GM12892 (cell line): ENCODE results near the gene KRT17. TPM values are rescaled to one million over a fixed set of nuclear protein-coding genes. Genes with fewer than 3 reads are reported as not detected.

Source experiments
- DNase-seq: peaks from one replicate; pipeline ENCODE4 v3.0.0; 2011; ENCODE audit not compliant: insufficient read length
- FAIRE-seq: peaks from 2 replicates; lab custom pipeline; 2011; peaks lifted over from hg19 to GRCh38; lab: Jason Lieb, UNC
- POLR2A ChIP-seq: IDR thresholded peaks from 2 replicates; pipeline ENCODE4 v1.6.1; 2011; ENCODE audit warnings: low read depth, low read length, control low read depth
- POLR2AphosphoS5 ChIP-seq: IDR thresholded peaks from 2 replicates; pipeline ENCODE4 v1.6.1; 2011; ENCODE audit warnings: low read depth, low read length, control low read depth
- TAF1 ChIP-seq: IDR thresholded peaks from 2 replicates; pipeline ENCODE4 v1.6.1; 2011; ENCODE audit warnings: low read depth, mild to moderate bottlenecking, control low read depth, low read length, borderline replicate concordance
- polyA plus RNA-seq: library from polyadenylated mRNA; unstranded; fragments of >200 nt; gene quantifications from one replicate; pipeline ENCODE4 v1.2.1, GENCODE V29; 2012; ENCODE audit warnings: missing spikeins, inconsistent platforms; ENCODE audit not compliant: missing spikeins

KRT17 gene
- 9.7 TPM for polyA plus RNA-seq

DNA sequence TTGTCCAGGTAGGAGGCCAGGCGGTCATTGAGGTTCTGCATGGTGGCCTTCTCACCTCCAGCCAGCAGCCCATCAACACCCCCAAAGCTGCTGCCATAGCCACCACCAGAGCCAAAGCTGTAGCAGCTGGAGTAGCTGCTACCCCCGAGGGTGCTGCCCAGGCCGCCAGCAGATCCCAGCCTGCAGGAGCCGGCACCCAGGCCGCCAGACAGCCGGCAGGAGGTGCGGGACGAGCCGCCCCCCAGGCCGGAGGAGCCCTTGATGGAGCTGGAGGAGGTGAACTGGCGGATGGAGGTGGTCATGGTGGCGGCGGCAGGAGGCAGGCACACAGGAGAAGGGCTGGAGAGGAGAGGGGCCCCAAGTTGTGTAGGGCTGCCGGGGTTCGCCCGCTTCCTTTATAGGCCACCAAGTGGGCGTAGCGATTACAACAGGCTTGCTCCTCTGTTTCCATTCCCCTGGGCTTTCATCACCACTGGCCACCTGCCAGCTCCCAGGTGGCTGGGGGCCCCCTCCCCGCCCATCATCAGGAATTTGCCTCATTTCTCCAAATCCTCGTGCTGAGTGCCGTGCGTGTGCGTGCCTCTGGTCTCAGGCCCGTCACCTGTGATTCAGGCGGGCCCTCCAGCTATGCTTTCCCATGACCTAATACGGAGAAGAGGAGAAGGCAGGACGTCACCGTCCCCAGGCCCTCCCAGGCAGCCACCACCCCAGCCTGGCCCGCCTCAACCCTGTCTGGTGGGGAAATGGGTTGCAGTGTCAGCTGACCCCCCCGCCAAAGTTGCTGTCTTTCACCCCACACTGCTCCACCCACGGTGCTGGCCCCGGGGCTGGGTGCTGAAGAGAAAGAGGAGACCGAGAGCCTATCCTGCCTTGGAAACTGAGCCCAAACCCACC, at the start of gene KRT17:
Gene KRT17 (minus strand): TSS at position 368 of the 894 bp plus-strand sequence. CDS start 66 bp downstream, at position 302.
- FAIRE-seq (no peak), DNase-seq (no peak)
- TF ChIP-seq TAF1 (no peak), POLR2A (no peak), POLR2AphosphoS5 (no peak)

DNA sequence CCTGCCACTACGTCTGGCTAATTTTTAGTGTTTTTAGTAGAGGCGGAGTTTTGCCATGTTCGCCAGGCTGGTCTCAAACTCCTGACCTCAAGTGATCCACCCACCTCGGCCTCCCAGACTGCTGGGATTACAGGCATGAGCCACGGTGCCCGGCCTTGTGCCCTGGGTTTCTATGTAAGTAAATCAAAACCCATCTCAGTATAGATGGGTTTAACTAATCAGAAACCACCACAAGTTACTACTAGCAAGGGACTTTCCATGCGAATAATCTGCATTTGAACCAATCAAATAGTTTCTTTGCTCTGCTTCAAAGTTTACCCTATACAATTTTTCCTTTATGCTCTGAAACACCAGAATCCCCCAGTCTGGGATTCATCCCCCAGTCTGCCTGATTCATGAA, 47.8 kb upstream of the KRT17 start:
- FAIRE-seq (no peak), DNase-seq (no peak)
- no peak for TF ChIP-seq TAF1
- TF ChIP-seq POLR2AphosphoS5: no peak
- no peak for TF ChIP-seq POLR2A

DNA sequence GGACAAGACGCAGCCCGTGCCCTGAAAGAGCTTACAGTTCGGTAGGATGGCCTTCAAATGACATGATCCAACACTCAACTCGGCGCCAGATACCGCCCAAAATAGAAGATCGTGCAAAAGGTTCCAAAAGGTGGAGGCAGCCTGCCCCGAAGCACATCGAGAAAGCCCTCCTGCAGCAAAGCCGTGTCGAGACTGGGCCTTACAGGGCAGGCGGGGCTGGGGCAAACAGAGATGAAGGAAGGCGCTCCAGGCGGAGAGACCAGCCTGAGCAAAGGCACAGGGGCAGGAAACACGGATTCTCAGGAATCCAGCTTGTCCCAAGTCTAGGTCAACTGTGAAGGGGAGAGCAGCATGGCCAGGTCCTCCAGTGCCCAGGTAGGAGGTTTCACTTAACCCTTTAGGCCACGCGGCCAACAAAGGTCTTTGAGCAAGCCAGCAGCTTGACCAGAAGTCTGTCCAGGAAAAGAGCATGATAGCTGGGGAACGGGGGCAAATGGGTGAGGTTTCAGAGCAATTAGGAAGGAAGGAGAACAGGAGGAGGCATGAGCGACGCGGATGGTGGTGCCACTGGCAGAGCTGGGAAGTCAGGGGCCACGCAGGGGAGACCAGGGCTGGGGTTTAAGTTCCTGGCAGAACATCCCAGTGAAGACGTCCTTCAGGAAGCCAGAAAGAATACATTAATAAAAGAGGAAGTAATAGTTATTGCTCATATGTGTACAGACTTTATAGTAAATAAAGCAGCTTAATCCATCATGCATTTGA, 43.1 kb upstream of the KRT17 start:
- FAIRE-seq (no peak), DNase-seq (no peak)
- TF ChIP-seq TAF1 (no peak), POLR2AphosphoS5 (no peak), POLR2A (no peak)

DNA sequence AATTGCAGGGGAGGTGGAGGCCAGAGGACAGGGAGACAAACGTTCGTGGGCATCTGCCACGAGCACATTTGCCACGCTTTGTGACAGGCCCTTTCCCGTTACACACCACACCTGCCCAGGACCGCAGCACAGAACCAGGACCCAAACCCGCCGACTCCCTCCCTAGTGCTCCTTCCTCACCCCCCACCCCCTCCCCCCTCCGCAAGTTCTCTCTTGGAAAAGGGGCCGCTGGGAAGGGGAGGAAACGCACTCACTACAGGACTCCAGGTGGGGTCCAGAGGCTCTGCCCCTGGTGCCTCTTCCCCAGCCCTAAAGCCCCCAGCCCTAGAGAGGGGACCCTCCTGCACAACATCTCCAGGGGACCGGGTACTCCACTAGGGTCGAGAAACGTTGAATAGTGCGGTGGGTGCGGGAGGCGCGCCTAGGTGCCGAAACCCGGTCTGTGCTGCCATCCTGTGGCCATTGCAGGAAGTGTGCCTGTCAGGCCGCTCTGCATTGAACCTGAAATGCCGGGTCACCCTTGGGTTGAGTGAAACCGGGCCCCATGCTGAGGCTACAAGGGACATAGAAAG, 42.4 kb upstream of the KRT17 start:
- FAIRE-seq (peak; percentile 92), DNase-seq (peak; percentile 80)
- TF ChIP-seq POLR2A (no peak), POLR2AphosphoS5 (no peak), TAF1 (no peak)

DNA sequence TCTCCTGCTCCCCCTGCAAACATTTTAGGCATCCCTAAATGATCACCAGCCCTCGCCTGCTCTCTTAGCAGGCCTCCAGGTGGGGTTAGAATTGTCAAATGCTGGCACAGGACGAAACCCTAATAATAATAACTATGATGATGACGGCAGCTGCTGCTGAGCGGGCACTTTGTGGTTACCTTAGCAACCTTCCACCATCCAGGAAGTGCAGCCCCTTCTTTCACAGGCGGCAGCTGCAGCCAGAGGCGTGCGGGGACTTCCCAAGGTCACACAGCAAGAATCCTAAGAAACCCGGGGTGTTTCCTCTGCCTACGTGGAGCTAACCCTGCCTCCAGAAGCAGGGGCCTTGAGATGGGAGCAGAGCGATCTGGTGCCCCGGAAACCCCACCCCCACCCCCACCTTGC, 41.9 kb upstream of the KRT17 start:
- TF ChIP-seq POLR2A: no peak; the same call in 1 of the 2 replicates
- no peak for TF ChIP-seq TAF1
- no peak for TF ChIP-seq POLR2AphosphoS5
- DNase-seq (no peak), FAIRE-seq (no peak)

DNA sequence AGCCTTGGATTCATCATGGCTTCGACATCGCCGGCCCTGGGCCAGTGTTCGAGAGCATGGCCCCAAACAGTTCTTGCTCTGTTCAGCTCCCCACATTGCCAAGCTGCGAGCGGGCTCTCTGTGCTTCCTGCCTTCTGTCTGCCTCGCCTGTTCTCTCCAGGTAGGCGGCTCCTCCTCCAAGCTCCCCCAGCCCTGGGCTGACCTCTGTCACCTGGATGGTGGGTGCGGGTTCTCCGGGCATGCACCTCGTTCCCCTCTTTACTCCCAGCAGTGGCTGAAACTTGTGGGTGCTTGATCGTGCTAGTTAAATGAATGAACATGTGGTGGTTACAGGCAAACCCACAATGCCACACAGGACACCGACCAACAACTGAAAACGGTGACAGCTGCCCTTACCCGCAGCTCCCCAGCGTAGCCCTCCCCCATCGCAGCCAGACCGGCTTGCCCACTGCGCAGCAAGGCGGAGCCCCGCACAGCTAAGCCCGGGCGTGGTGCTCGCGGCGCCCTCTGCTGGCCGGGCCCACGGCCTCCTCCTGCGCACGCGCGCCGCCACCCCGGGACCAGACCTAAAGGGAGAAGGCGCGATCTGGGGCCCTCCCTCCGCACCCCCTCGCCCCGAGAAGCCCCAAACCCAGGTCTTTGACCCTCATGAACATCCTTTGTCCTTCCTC, 41.3 kb upstream of the KRT17 start:
- peak; percentile 94 for DNase-seq
- FAIRE-seq: peak; percentile 93
- TF ChIP-seq TAF1 (no peak), POLR2A (no peak; the same call in 1 of the 2 replicates), POLR2AphosphoS5 (no peak)

DNA sequence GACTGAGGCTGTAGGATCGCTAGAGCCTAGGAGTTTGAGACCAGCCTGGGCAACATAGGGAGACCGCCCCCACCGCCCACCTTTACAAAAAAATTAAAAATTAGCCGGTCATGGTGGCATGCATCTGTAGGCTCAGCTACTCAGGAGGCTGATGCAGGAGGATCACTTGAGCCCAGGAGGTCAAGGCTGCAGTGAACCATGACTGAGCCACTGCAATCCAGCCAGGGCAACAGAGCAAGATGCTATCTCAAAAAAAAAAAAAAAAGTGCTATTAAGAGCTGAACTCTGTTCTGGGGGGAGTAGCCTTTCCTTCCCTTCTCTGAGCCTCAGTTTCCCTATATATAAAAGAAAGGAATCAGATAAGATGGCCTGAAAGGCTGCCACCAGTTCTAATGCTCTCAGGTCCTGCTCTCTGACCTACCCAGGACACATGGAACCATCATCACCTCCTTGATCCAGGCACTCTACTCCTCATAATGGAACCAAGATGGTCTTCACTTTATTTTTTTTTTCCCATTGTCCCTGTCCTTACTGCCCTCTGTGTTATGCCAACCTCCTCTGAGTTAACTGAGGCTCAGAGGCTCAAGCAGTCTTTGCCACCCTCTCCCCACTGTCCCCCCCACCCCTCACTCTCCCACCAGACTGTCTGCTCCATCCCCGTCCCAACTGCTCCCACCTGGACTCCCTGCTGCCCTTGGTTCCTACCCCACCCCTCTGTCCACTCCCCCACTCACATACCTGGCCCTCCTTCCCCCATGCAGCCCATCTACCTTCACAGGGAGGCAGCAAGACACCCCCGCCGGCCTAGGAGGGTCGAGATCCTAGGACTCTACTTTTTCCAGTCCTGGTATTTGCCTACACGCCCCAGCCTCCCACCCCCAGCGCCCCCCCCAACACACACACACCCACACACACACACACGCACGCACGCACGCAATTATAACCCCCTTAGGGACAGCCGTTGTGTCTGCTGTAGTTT, 40.5 kb upstream of the KRT17 start:
- DNase-seq: no peak
- TF ChIP-seq POLR2AphosphoS5: no peak
- TF ChIP-seq TAF1: no peak
- TF ChIP-seq POLR2A: no peak
- no peak for FAIRE-seq

DNA sequence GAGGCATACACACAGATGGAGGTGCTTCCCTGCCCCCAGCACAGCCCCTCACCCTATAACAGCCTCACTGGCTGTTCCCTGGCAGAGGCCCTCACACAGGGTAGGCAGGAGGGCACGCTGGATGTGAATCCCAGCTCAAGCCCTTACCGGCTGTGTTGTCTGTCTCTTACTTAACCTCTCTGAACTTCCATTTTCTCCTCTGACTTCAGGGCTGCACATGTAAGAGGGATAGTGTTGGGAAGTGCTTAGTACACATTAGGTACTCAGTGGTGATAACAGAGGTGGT, 39.7 kb upstream of the KRT17 start:
- FAIRE-seq (no peak), DNase-seq (no peak)
- TF ChIP-seq POLR2A (no peak), TAF1 (no peak), POLR2AphosphoS5 (no peak)

DNA sequence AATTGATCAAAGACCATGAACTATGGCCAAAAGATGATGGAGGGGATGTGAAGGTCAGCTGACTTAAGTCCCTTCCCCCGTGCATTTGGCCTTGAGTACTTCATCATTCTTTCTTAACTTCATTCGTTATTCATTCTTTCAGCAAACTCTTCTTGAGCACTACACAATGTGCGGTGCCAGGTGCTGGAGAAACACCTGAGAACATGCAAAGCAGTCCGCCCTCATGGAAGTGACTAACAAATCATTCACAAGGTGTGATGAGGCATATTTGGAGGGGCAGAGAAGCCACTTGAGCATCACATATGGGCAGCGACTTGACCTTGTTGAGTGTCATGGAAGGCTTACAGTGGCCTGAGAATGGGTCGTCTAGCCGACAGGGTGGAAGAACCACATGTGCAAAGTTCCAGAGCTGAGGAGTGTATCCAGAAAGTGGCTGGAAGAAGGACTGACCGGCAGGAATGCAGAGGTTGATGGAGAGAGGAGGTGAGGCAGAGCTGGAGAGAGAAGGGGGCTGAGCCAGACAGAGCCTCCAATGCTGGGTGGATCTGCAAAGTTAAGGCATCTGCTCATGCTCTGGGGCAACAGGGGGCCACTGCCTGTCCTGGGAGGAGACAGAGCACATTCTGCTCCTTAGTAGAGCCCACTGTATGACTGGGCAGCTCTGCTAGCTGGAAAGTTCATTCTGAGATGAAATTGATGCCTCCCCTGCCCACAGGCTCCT, 39.2 kb upstream of the KRT17 start:
- DNase-seq (no peak), FAIRE-seq (no peak)
- TF ChIP-seq POLR2A (no peak), POLR2AphosphoS5 (no peak), TAF1 (no peak)

DNA sequence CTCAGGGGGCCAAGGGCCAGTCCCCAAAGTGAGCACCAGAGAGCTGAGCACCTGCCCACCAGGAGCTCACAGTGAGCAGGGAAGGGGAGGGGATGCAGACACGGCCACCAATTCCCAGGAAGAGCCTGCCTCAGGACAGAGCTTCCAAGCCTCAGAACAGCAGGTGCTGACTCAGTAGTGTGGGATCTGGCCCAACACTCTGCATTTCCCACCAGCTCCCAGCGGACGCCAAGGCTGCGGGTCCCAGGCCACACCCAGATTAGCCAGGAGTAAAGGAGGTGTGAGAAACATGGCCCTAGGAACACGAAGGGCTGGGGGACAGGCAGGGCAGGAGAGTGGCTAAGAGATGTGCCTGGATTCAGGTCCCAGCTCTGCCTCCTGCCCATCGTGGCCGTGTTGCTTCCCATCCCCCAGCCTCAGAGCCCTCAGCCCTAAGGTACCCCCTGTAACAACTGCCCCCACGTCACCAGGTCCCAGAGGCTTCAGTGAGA, 35.9 kb upstream of the KRT17 start:
- TF ChIP-seq POLR2A (no peak), POLR2AphosphoS5 (no peak), TAF1 (no peak)
- DNase-seq: no peak
- no peak for FAIRE-seq
